Parathyroid adenoma (tissue), 2 donors: ENCODE data around the gene GRAMD4.

Source experiments
- H2AFZ ChIP-seq: fragments of 300-600 bp; sonication (generic); one replicate; pipeline ENCODE4 v1.7.0; 2017; ENCODE audit warnings: antibody characterized with exemption, mild to moderate bottlenecking
- H3K27ac ChIP-seq: fragments of 300-600 bp; sonication (generic); one replicate; pipeline ENCODE4 v1.7.0; 2017
- H3K27me3 ChIP-seq: fragments of 300-600 bp; sonication (generic); one replicate; pipeline ENCODE4 v1.7.0; 2017; ENCODE audit warnings: low read length; ENCODE audit not compliant: control insufficient read depth, insufficient read depth
- H3K36me3 ChIP-seq: fragments of 300-600 bp; sonication (generic); one replicate; pipeline ENCODE4 v1.7.0; 2017; ENCODE audit warnings: low read length; ENCODE audit not compliant: control insufficient read depth, insufficient read depth
- H3K4me1 ChIP-seq: fragments of 300-600 bp; sonication (generic); one replicate; pipeline ENCODE4 v1.7.0; 2017; ENCODE audit warnings: control low read depth
- H3K4me2 ChIP-seq: fragments of 300-600 bp; sonication (generic); one replicate; pipeline ENCODE4 v1.7.0; 2017; ENCODE audit warnings: low read length
- H3K4me3 ChIP-seq: fragments of 300-600 bp; sonication (generic); one replicate; pipeline ENCODE4 v1.7.0; 2017; ENCODE audit warnings: low read depth, low read length
- H3K79me2 ChIP-seq: fragments of 300-600 bp; sonication (generic); one replicate; pipeline ENCODE4 v1.7.0; 2017; ENCODE audit warnings: control low read depth
- H3K9ac ChIP-seq: fragments of 300-600 bp; sonication (generic); one replicate; pipeline ENCODE4 v1.7.0; 2017; ENCODE audit warnings: mild to moderate bottlenecking
- H3K9me3 ChIP-seq: fragments of 300-600 bp; sonication (generic); one replicate; pipeline ENCODE4 v1.7.0; 2017; ENCODE audit warnings: low read length; ENCODE audit not compliant: control insufficient read depth
- CTCF ChIP-seq: fragments of 300-600 bp; sonication (generic); IDR thresholded peaks from one replicate; pipeline ENCODE4 v1.7.0; 2017; ENCODE audit warnings: antibody characterized with exemption, mild to moderate bottlenecking
- donor health status: primary hyperparathyroidism.

The GRAMD4 gene

GRCh38 chr22:46577368-46578249, 42.6 kb upstream of the GRAMD4 start:
- no peaks in the 10 kb centered on the region for H3K4me1 ChIP-seq
- no peak for TF ChIP-seq CTCF
- peak overlapping the region; percentile 50 for H3K4me3 ChIP-seq
- no peak overlapping the region for H3K27ac ChIP-seq
- no peak overlapping the region for H3K9ac ChIP-seq
- H3K4me2 ChIP-seq = peak overlapping the region; percentile 52
- no peaks in the 10 kb centered on the region for H3K36me3 ChIP-seq
- peaks cover 2% of the 10 kb centered on the region for H3K79me2 ChIP-seq
- H2AFZ ChIP-seq = peak overlapping the region; percentile 33
- H3K9me3 ChIP-seq = no peaks in the 10 kb centered on the region
- H3K27me3 ChIP-seq = no peaks in the 10 kb centered on the region

- no peaks in the 10 kb centered on the region for H3K27me3 ChIP-seq
- H3K79me2 ChIP-seq = peaks cover 2% of the 10 kb centered on the region
- no peak for TF ChIP-seq CTCF
- H3K27ac ChIP-seq = no peak overlapping the region
- H2AFZ ChIP-seq = no peak overlapping the region
- H3K9me3 ChIP-seq = no peaks in the 10 kb centered on the region
- H3K4me3 ChIP-seq = peak overlapping the region; percentile 50
- no peaks in the 10 kb centered on the region for H3K36me3 ChIP-seq
- H3K9ac ChIP-seq = no peak overlapping the region
- H3K4me2 ChIP-seq = peak overlapping the region; percentile 52
- H3K4me1 ChIP-seq = no peaks in the 10 kb centered on the region
Measured at GRCh38 chr22:46578251-46578823, 41.8 kb upstream of the GRAMD4 start.

- no peak overlapping the region for H3K27ac ChIP-seq
- no peaks in the 10 kb centered on the region for H3K27me3 ChIP-seq
- no peaks in the 10 kb centered on the region for H3K36me3 ChIP-seq
- H3K79me2 ChIP-seq = peaks cover 2% of the 10 kb centered on the region
- no peaks in the 10 kb centered on the region for H3K4me1 ChIP-seq
- no peak overlapping the region for H3K4me2 ChIP-seq
- no peak overlapping the region for H3K4me3 ChIP-seq
- no peaks in the 10 kb centered on the region for H3K9me3 ChIP-seq
- H3K9ac ChIP-seq = no peak overlapping the region
- no peak for TF ChIP-seq CTCF
- H2AFZ ChIP-seq = no peak overlapping the region
Measured at GRCh38 chr22:46578824-46579561, 41.2 kb upstream of the GRAMD4 start.

GRCh38 chr22:46579751-46580449, 40.3 kb upstream of the GRAMD4 start:
- H3K4me2 ChIP-seq = no peak overlapping the region
- no peaks in the 10 kb centered on the region for H3K27me3 ChIP-seq
- H3K27ac ChIP-seq = no peak overlapping the region
- no peaks in the 10 kb centered on the region for H3K4me1 ChIP-seq
- no peak overlapping the region for H2AFZ ChIP-seq
- no peaks in the 10 kb centered on the region for H3K9me3 ChIP-seq
- peaks cover 2% of the 10 kb centered on the region for H3K79me2 ChIP-seq
- H3K36me3 ChIP-seq = no peaks in the 10 kb centered on the region
- no peak overlapping the region for H3K4me3 ChIP-seq
- H3K9ac ChIP-seq = no peak overlapping the region
- TF ChIP-seq CTCF = no peak
